HG03135 (cell line): ENCODE data around the gene PACSIN2.

Experiments
- ATAC-seq: cut with Tn5 transposase; IDR thresholded peaks from one replicate; pipeline ENCODE4 v1.9.1; 2021; ENCODE audit warnings: mild to moderate bottlenecking, moderate library complexity; ENCODE audit not compliant: unreplicated experiment

PACSIN2 gene

GRCh38 chr22:42869888-42870480 is 145.0 kb downstream of the PACSIN2 start:
- ATAC-seq, result no peak

- ATAC-seq, result no peak
Observed at GRCh38 chr22:42869463-42869862, 145.5 kb downstream of the PACSIN2 start.

GRCh38 chr22:42868751-42869251 is 146.1 kb downstream of the PACSIN2 start:
- ATAC-seq, result no peak

DNA sequence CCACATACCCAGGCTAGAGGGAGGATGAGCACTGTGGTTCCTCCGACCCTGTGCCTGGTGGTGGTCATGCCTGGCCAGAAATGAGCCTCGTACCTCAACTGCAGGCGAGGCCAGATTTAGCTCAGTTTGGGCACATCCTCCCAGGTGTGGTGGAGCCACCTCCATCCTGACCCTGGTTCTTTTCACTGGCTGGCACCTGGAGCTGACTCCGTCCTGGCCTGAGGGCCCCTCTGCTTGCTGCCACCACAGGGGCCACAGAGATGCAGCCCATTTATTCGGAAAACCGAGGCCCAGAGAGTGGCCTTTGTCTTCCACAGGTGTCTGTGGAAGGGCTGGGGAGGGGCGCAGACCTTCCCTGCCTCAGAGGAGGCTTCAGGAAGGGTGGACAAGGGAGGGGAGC is 148.8 kb downstream of the PACSIN2 start:
- ATAC-seq, result no peak

GRCh38 chr22:42865536-42865935 is 149.4 kb downstream of the PACSIN2 start:
- ATAC-seq, result no peak

GRCh38 chr22:42863349-42863961 is 151.5 kb downstream of the PACSIN2 start:
- no peak for ATAC-seq

DNA sequence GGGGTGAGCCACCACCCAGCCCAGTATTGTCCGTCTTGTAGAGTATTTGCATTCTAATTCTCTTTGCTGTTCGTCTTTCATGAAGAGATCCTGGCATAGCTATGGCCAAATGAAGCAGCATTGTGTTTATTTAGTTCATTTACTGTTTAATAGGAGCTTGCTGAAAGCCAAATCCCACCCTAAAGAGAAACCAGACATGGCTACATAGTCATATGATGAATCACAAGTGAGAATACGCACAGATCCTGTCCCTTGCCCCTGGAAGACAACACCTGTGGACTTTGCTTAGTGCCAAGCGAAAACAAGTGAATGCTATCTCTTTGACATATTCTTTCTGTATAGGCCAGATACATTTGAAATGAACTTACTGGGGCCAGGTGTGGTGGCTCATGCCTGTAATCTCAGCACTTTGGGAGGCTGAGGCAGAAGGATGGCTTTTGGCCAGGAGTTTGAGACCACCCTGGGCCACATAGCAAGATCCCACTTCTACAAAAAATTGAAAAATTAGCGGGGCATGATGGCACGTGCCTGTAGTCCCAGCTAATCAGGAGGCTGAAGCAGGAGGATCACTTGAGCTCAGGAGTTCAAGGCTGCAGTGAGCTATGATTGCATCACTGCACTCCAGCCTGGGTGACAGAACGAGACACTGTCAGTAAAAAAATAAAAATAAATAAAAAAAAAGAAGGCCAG is 152.8 kb downstream of the PACSIN2 start:
- ATAC-seq, result no peak

GRCh38 chr22:42860968-42861367 is 154.0 kb downstream of the PACSIN2 start:
- ATAC-seq, result no peak

- ATAC-seq, result no peak
Observed at GRCh38 chr22:42857845-42858481, 157.0 kb downstream of the PACSIN2 start.

- ATAC-seq, result peak; percentile 84
Observed at GRCh38 chr22:42856865-42857704, 157.9 kb downstream of the PACSIN2 start, which contains the start of gene ARFGAP3. ARFGAP3 (minus strand) TSS chr22:42857273; CDS start chr22:42857182, 91 bp downstream.

DNA sequence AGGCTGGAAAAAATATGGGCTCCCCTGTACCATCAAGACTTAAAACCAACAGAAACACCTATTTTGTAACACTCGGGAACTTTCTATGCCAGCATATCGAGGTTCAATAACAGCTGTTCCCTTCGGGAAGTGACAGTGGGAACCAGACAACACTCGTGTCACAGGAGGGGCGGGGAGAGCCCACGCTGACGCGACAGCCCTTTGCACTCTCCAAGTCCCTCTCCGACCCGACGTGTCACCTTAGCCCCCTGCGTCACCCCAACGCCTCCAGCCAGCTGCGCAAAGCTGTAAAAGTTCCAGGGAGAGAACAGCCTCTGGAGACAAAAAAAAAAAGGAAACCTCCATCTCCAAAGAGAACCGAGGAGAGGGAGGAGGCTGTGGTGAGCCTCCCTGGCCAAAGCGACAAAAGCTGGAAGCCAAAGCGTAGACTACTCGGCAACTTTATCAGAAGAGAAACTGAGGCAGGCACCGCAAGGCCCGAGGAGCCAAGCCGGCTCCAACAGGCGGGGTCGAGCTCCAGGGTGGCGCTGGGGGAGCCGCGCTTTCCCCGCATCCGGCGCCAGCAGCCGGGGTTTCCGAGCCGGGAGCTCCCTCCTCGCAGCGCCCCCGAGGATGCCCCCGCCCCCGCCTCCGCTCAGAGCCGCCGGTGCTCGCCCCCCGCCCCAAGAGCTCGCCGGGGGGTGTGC is 158.6 kb downstream of the PACSIN2 start:
- ATAC-seq, result peak; percentile 28

- no peak for ATAC-seq
Observed at GRCh38 chr22:42855721-42856120, 159.2 kb downstream of the PACSIN2 start.

- ATAC-seq, result no peak
Observed at GRCh38 chr22:42855211-42855610, 159.7 kb downstream of the PACSIN2 start.

GRCh38 chr22:42848941-42849550 is 165.9 kb downstream of the PACSIN2 start:
- ATAC-seq, result no peak

DNA sequence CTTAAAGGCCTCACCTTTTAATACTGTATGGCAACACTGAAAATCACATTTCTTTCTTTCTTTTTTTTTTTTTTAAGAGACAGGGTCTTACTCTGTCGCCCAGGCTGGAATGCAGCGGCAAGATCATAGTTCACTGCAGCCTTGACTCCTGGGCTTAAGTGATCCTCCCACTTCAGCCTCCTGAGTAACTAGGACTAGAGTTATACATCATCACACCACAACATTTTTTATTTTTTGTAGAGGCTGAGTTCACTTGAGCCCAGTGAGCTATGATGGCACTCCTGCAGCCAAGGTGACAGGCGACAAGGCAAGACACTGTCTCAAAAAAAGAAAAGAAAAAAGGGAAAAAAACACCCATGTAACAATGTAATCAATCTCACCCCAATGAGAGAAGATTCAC is 167.8 kb downstream of the PACSIN2 start:
- no peak for ATAC-seq

- no peak for ATAC-seq
Observed at GRCh38 chr22:42844756-42845155, 170.2 kb downstream of the PACSIN2 start.

GRCh38 chr22:42842658-42843370 is 172.1 kb downstream of the PACSIN2 start:
- ATAC-seq, result no peak

- ATAC-seq, result no peak
Observed at GRCh38 chr22:42841444-42841843, 173.5 kb downstream of the PACSIN2 start.

- ATAC-seq, result no peak
Observed at GRCh38 chr22:42837556-42837955, 177.4 kb downstream of the PACSIN2 start.
